ENCODE measurements around the gene FAF2.
A peak's percentile ranks its signal among the peaks of the same experiment; 100 is the strongest.

FAF2 gene

DNA sequence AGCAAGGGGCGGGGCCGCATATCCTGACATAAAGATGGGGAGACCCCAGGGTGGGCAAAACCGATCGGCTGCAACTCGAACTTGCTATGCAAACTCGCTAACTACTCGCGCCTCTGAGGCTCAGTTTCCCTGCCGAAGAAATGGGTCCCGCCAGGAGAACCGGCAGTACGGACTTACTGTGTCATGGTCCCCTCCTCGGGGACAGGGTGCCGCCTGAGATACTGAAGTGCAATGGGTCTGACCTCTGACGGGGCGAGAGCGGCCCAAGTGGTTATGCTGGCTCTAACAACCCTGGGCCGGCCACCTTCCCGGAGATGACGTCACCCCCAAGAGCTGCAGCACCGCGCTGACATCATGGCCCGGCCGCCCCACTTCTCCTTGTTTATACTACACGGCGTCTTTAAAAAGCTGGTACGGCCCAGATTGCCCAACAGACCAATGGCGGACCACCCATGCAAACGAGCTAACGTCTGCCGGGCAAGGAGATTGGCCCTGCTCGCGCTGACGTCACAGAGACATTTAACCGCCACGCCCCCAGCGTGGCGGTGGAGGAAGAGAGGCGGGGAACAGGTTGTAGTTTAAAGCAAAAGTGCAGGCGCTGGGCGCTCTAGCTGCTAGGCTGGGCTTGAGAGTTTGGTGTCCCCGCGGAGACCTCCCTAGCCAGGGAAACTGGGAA lies 89.5 kb downstream of the FAF2 start:
- H3K27ac ChIP-seq: peak overlapping the region; percentile 97
- no peak for TF ChIP-seq CTCF (conservative IDR thresholded peaks at IDR 0.05)
- no peak for TF ChIP-seq ZFX (IDR thresholded peaks at IDR 0.05)

GRCh38 chr5:176538230-176538988 lies 90.2 kb downstream of the FAF2 start:
- TF ChIP-seq ZFX (IDR thresholded peaks at IDR 0.05) (no peak), CTCF (conservative IDR thresholded peaks at IDR 0.05) (no peak)
- H3K27ac ChIP-seq: peak overlapping the region; percentile 97

DNA sequence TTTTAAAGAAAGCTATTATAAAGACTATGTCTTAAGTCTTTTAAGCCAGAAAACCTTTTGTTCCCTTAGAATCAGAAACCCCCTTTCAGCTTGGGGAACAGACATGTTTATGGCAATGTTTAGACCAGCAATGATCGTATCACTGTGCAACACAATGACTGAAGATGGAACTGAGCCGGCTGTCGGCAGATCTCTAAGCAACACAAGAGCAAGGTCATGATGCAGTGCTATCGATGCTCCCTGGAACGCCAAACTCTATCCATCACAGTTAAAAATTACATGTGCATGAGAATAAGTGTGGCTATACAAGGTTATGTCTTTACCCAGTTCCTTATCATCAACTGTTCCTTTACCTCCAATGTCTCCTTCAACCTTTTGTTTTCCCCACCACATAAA lies 90.8 kb downstream of the FAF2 start:
- no peak overlapping the region for H3K27ac ChIP-seq
- no peak for TF ChIP-seq CTCF (conservative IDR thresholded peaks at IDR 0.05)
- TF ChIP-seq ZFX (IDR thresholded peaks at IDR 0.05): no peak

GRCh38 chr5:176540476-176540899 lies 92.3 kb downstream of the FAF2 start:
- no peak overlapping the region for H3K27ac ChIP-seq
- TF ChIP-seq ZFX (IDR thresholded peaks at IDR 0.05): no peak
- no peak for TF ChIP-seq CTCF (conservative IDR thresholded peaks at IDR 0.05)

DNA sequence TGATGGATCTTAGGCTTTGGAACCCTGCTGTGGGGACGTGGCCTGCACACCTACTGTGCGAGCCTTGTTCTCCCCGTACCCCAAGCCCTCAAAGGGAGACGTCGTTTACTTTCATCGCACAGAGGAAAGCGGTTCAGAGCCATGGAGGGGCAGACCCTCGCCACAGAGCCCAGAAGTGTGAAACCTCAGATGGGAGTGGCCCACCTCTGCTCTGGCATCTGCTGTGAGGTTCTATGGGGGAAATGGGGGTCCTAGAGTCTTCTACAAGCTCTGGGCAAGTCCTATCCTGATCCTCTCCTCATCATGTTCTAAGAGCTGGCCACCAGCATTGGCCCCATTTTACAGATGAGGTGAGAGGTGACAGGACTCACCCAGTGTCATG lies 92.8 kb downstream of the FAF2 start:
- no peak for TF ChIP-seq CTCF (conservative IDR thresholded peaks at IDR 0.05)
- no peak for TF ChIP-seq ZFX (IDR thresholded peaks at IDR 0.05)
- no peak overlapping the region for H3K27ac ChIP-seq

DNA sequence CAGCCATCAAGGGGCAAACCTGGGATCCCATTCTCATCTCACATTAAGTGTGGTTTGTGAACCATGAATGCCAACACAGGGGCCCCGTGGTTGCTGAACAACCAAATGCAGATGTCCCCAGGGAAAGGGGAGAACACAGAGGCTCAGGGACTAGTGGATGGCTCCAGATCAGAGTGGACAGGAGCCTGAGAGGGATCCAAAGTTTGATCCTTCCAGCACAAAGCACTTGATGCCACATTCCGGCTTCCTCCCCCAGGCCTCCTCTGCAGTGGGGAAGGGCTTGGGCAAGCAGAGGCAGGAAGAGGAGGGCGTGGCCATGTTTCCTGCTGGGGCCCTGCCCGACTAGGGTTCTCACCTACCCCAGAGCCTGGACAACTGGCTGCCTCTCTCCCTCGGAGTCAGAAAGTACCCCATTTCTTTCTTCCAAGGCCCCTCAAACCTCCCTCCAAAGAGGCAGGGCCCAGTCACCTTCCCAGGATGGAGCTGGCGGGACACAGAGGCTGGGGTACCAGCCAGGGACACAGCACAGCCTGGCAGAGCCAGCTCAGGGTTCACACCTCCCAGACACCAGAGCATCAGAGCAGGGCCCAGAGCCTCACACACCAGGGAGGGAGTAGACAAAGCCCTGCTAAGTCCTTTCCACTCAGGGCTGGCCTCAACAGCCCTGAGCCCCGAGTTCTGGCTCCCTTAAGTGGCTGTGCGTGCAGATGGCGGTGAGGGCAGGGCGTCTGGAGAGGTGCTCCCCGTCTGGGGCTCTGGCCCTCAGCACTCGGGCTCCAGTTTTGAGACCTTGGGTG lies 93.4 kb downstream of the FAF2 start:
- no peak for TF ChIP-seq ZFX (IDR thresholded peaks at IDR 0.05)
- no peak for TF ChIP-seq CTCF (conservative IDR thresholded peaks at IDR 0.05)
- H3K27ac ChIP-seq: peak overlapping the region; percentile 95; the same call in 1 of the 2 replicates
